H9 (cell line): ENCODE results near the gene PLA2R1. TPM values are rescaled to one million over a fixed set of nuclear protein-coding genes. Genes with fewer than 3 reads are reported as not detected.

ENCODE experiments used
- DNase-seq: peaks from one replicate; pipeline ENCODE4 v3.0.0-alpha.2; 2017
- H2AFZ ChIP-seq: one replicate; pipeline ENCODE4 v1.6.1; 2013; ENCODE audit warnings: mild to moderate bottlenecking, low read length, control low read depth, moderate library complexity
- H2AK5ac ChIP-seq: 2 replicates; pipeline ENCODE4 v1.6.1; 2013; ENCODE audit warnings: low read length, control low read depth, mixed read lengths; ENCODE audit not compliant: insufficient read length
- H2BK120ac ChIP-seq: one replicate; pipeline ENCODE4 v1.6.1; 2013; ENCODE audit warnings: low read depth, mild to moderate bottlenecking, low read length, control low read depth, inconsistent platforms; ENCODE audit not compliant: poor library complexity, severe bottlenecking
- H2BK12ac ChIP-seq: 2 replicates; pipeline ENCODE4 v1.6.1; 2013; ENCODE audit warnings: low read length, control low read depth, mixed read lengths, low read depth; ENCODE audit not compliant: insufficient read length
- H2BK15ac ChIP-seq: 2 replicates; pipeline ENCODE4 v1.6.1; 2013; ENCODE audit warnings: low read depth, low read length, control low read depth
- H2BK20ac ChIP-seq: one replicate; pipeline ENCODE4 v1.6.1; 2013; ENCODE audit warnings: low read depth, mild to moderate bottlenecking, low read length, control low read depth, inconsistent platforms; ENCODE audit not compliant: poor library complexity, severe bottlenecking
- H2BK5ac ChIP-seq: 2 replicates; pipeline ENCODE4 v1.6.1; 2013; ENCODE audit warnings: low read length, control low read depth, mixed read lengths; ENCODE audit not compliant: insufficient read length
- H3K14ac ChIP-seq: 2 replicates; pipeline ENCODE4 v1.6.1; 2013; ENCODE audit warnings: low read length, control low read depth; ENCODE audit not compliant: insufficient read depth
- H3K18ac ChIP-seq: 2 replicates; pipeline ENCODE4 v1.6.1; 2013; ENCODE audit warnings: low read depth, mild to moderate bottlenecking, mixed read lengths, low read length, control low read depth; ENCODE audit not compliant: insufficient read length
- H3K23ac ChIP-seq: 2 replicates; pipeline ENCODE4 v1.6.1; 2013; ENCODE audit warnings: low read length, control low read depth, mixed read lengths, low read depth; ENCODE audit not compliant: insufficient read length
- H3K23me2 ChIP-seq: 2 replicates; pipeline ENCODE4 v1.6.1; 2013; ENCODE audit warnings: low read depth, mild to moderate bottlenecking, mixed read lengths, low read length, control low read depth; ENCODE audit not compliant: insufficient read length, poor library complexity, severe bottlenecking
- H3K27ac ChIP-seq: 2 replicates; pipeline ENCODE4 v1.5.1; 2013; ENCODE audit warnings: low read length, control low read depth, mixed read lengths, low read depth; ENCODE audit not compliant: insufficient read length
- H3K27me3 ChIP-seq: 2 replicates; pipeline ENCODE4 v1.6.1; 2013; ENCODE audit warnings: low read length, control low read depth, inconsistent platforms; ENCODE audit not compliant: insufficient read depth
- H3K4ac ChIP-seq: 2 replicates; pipeline ENCODE4 v1.6.1; 2013; ENCODE audit warnings: low read depth, mild to moderate bottlenecking, control low read depth, inconsistent platforms, low read length, moderate library complexity
- H3K4me1 ChIP-seq: 2 replicates; pipeline ENCODE4 v1.6.1; 2013; ENCODE audit warnings: low read length, control low read depth, inconsistent platforms; ENCODE audit not compliant: insufficient read depth
- H3K4me2 ChIP-seq: 2 replicates; pipeline ENCODE4 v1.6.1; 2013; ENCODE audit warnings: low read length, control low read depth, mixed read lengths; ENCODE audit not compliant: insufficient read length, insufficient read depth
- H3K56ac ChIP-seq: 2 replicates; pipeline ENCODE4 v1.6.1; 2013; ENCODE audit warnings: low read depth, mild to moderate bottlenecking, mixed read lengths, low read length, control low read depth; ENCODE audit not compliant: insufficient read length
- H3K79me1 ChIP-seq: 2 replicates; pipeline ENCODE4 v1.6.1; 2013; ENCODE audit warnings: low read depth, mild to moderate bottlenecking, moderate library complexity, low read length, control low read depth, inconsistent platforms; ENCODE audit not compliant: insufficient read depth, poor library complexity, severe bottlenecking
- H3K79me2 ChIP-seq: 2 replicates; pipeline ENCODE4 v1.6.1; 2013; ENCODE audit warnings: low read length, control low read depth, inconsistent platforms; ENCODE audit not compliant: insufficient read depth
- H3K9ac ChIP-seq: 2 replicates; pipeline ENCODE4 v1.6.1; 2013; ENCODE audit warnings: low read length, control low read depth, mixed read lengths; ENCODE audit not compliant: insufficient read length; ENCODE audit errors: extremely low read depth
- H3K9me3 ChIP-seq: one replicate; pipeline ENCODE4 v1.6.1; 2013; ENCODE audit warnings: low read depth, low read length, inconsistent platforms; ENCODE audit not compliant: control insufficient read depth
- H3T11ph ChIP-seq: one replicate; pipeline ENCODE4 v1.6.1; 2013; ENCODE audit warnings: mild to moderate bottlenecking, low read length, control low read depth, inconsistent platforms
- H4K20me1 ChIP-seq: one replicate; pipeline ENCODE4 v1.6.1; 2013; ENCODE audit not compliant: control insufficient read depth, insufficient read length, insufficient read depth
- H4K5ac ChIP-seq: 2 replicates; pipeline ENCODE4 v1.6.1; 2013; ENCODE audit warnings: low read depth, mild to moderate bottlenecking, mixed read lengths, low read length, control low read depth; ENCODE audit not compliant: insufficient read length
- H4K8ac ChIP-seq: replicated peaks from 2 replicates; pipeline ENCODE4 v1.6.1; 2013; ENCODE audit warnings: low read length, control low read depth, mixed read lengths, low read depth; ENCODE audit not compliant: insufficient read length
- H4K91ac ChIP-seq: 2 replicates; pipeline ENCODE4 v1.6.1; 2013; ENCODE audit warnings: low read depth, mild to moderate bottlenecking, moderate library complexity, mixed read lengths, low read length, control low read depth; ENCODE audit not compliant: insufficient read length
- H3K27ac Mint-ChIP-seq, 3 experiments: 2 replicates in 2 of 3; 3 replicates in 1 of 3; pipeline ENCODE4 v1.8.0; 2020 to 2021; ENCODE audit warnings: mixed read lengths in 3 of 3, mild to moderate bottlenecking in 1 of 3, moderate library complexity in 1 of 3
- H3K27me3 Mint-ChIP-seq: 2 replicates; pipeline ENCODE4 v1.8.0; 2021; ENCODE audit warnings: low read depth, mild to moderate bottlenecking, moderate library complexity, mixed read lengths
- H3K36me3 Mint-ChIP-seq, 3 experiments: 2 replicates in 2 of 3; 3 replicates in 1 of 3; pipeline ENCODE4 v1.8.0; 2020 to 2021; ENCODE audit warnings: low read depth in 3 of 3, mixed read lengths in 3 of 3; ENCODE audit not compliant: insufficient read depth in 1 of 3
- H3K4me1 Mint-ChIP-seq, 2 experiments: 2 replicates each; pipeline ENCODE4 v1.8.0; 2020; ENCODE audit warnings: mixed read lengths in 2 of 2
- H3K4me3 Mint-ChIP-seq, 2 experiments: 2 replicates in 1 of 2; 3 replicates in 1 of 2; pipeline ENCODE4 v1.8.0; 2020 to 2021; ENCODE audit warnings: mild to moderate bottlenecking in 2 of 2, mixed read lengths in 2 of 2, moderate library complexity in 1 of 2
- H3K9me3 Mint-ChIP-seq, 2 experiments: 2 replicates in 1 of 2; 3 replicates in 1 of 2; pipeline ENCODE4 v1.8.0; 2020; ENCODE audit warnings: mild to moderate bottlenecking in 2 of 2, mixed read lengths in 2 of 2, moderate library complexity in 1 of 2
- WGBS: extraction: QIAGEN DNeasy Blood & Tissue Kit; methylation state at CpG from one replicate; pipeline ENCODE4 v1.1.7; 2013; ENCODE audit warnings: missing lambda C conversion rate, low lambda C conversion rate, mixed read lengths; ENCODE audit not compliant: insufficient read length; ENCODE audit errors: extremely low coverage; 5-methylcytosine and 5-hydroxymethylcytosine counted together
- total RNA-seq: library from RNA; stranded (reverse); gene quantifications from 2 replicates; pipeline ENCODE4 v1.2.1, GENCODE V29; 2021
- TF ChIP-seq, protein P1 (sequence below): fragments of 200-600 bp; sonication (generic); conservative IDR thresholded peaks from 3 replicates; pipeline ENCODE4 v1.8.0; 2021; ENCODE audit warnings: antibody characterized with exemption, mild to moderate bottlenecking

Gene PLA2R1
- total RNA-seq, 1 experiment from 2014 or later, result 0.83 TPM

DNA sequence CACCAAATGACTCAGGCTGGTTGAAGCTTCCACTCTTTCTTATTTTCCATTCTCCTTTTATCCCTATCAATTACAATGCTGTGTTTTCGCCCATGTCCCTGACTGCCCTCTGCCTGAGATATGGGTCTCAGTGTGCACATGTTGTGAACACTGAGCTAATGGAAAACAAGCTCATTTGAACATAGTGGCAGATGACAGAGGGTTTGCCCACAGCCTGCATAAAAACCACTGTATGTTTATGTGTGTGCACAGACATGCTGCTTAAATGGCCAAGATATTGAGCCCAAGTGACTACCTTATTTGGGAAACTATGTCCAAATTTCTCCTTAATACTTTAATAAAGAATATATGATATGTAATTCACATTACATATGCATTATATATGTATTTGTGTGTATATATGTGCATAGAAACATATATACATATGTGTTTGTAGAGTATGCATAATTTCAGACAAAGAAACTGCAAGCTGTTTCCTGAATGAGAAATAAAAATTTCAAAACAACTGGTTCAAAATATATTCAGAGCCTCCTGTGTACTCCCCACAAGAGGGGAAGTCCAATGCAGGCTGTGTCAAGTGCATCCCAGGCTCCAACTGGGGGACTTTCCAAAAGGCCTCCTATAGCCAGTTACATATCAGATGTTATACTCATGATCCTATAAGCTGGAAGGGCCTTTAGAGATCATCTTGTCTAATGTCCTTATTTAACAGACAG is 171.7 kb downstream of the PLA2R1 start:
- H2BK5ac ChIP-seq, result no peak overlapping the region
- no peak overlapping the region for H3K4ac ChIP-seq
- DNase-seq, result no peak
- H4K91ac ChIP-seq, result no peak overlapping the region
- H2AK5ac ChIP-seq, result no peak overlapping the region
- H3K9me3 ChIP-seq, result no peaks in the 10 kb centered on the region
- H4K5ac ChIP-seq, result no peak overlapping the region
- H2AFZ ChIP-seq, result no peak overlapping the region
- no peak overlapping the region for H2BK12ac ChIP-seq
- H3K23ac ChIP-seq, result no peak overlapping the region
- peaks cover 7 to 14% of the 10 kb centered on the region in 2 experiments for H3K4me1 Mint-ChIP-seq
- H4K8ac ChIP-seq, result no peak overlapping the region
- H2BK20ac ChIP-seq, result no peak overlapping the region
- no peak overlapping the region for H3K27ac ChIP-seq
- H3K4me2 ChIP-seq, result no peak overlapping the region
- no peak overlapping the region for H2BK15ac ChIP-seq
- no CpG with 5 or more reads among the region's 1 CpG for WGBS
- H3K4me1 ChIP-seq, result no peaks in the 10 kb centered on the region
- no peaks in the 10 kb centered on the region for H3K79me2 ChIP-seq
- TF ChIP-seq, protein P1, sequence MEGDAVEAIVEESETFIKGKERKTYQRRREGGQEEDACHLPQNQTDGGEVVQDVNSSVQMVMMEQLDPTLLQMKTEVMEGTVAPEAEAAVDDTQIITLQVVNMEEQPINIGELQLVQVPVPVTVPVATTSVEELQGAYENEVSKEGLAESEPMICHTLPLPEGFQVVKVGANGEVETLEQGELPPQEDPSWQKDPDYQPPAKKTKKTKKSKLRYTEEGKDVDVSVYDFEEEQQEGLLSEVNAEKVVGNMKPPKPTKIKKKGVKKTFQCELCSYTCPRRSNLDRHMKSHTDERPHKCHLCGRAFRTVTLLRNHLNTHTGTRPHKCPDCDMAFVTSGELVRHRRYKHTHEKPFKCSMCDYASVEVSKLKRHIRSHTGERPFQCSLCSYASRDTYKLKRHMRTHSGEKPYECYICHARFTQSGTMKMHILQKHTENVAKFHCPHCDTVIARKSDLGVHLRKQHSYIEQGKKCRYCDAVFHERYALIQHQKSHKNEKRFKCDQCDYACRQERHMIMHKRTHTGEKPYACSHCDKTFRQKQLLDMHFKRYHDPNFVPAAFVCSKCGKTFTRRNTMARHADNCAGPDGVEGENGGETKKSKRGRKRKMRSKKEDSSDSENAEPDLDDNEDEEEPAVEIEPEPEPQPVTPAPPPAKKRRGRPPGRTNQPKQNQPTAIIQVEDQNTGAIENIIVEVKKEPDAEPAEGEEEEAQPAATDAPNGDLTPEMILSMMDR, result no peak
- no peak overlapping the region for H3K18ac ChIP-seq
- H3K9me3 Mint-ChIP-seq, result no peaks in the 10 kb centered on the region
- H3K36me3 Mint-ChIP-seq, result no peaks in the 10 kb centered on the region
- no peak overlapping the region for H3K56ac ChIP-seq
- no peak overlapping the region for H3K14ac ChIP-seq
- H4K20me1 ChIP-seq, result no peaks in the 10 kb centered on the region
- no peaks in the 10 kb centered on the region for H3K23me2 ChIP-seq
- no peaks in the 10 kb centered on the region; the same call in 1 of the 2 replicates for H3K27me3 Mint-ChIP-seq
- H3K79me1 ChIP-seq, result no peaks in the 10 kb centered on the region
- peak overlapping the region in 1 of 3 experiments; percentile 90; a peak in 1 of 7 replicates for H3K27ac Mint-ChIP-seq
- no peak overlapping the region for H3K4me3 Mint-ChIP-seq
- H2BK120ac ChIP-seq, result no peak overlapping the region
- H3K27me3 ChIP-seq, result 0 out of 2 replicates have a peak, but pooled peaks cover 3% of the 10 kb centered on the region
- H3T11ph ChIP-seq, result no peak overlapping the region
- no peak overlapping the region for H3K9ac ChIP-seq
